Keratinocyte (primary cell): ENCODE data around the gene TCHP.

Experiments used
- EZH2 ChIP-seq: IDR thresholded peaks from one replicate; pipeline ENCODE4 v1.6.1; 2012; ENCODE audit warnings: inconsistent platforms, mild to moderate bottlenecking, low read length, moderate library complexity
- TF ChIP-seq, protein P1 (sequence below), 3 experiments: IDR thresholded peaks in 1 of 3; conservative IDR thresholded peaks in 1 of 3; optimal IDR thresholded peaks in 1 of 3; 2 replicates in 2 of 3; 3 replicates in 1 of 3; pipeline versions ENCODE3 to v1.5.1; 2011; ENCODE audit warnings: low read length in 3 of 3, mild to moderate bottlenecking in 3 of 3, moderate library complexity in 2 of 3, control low read depth in 1 of 3, inconsistent platforms in 1 of 3; ENCODE audit not compliant: insufficient read depth in 2 of 3; ENCODE audit errors: extremely low read depth in 1 of 3

DNA sequence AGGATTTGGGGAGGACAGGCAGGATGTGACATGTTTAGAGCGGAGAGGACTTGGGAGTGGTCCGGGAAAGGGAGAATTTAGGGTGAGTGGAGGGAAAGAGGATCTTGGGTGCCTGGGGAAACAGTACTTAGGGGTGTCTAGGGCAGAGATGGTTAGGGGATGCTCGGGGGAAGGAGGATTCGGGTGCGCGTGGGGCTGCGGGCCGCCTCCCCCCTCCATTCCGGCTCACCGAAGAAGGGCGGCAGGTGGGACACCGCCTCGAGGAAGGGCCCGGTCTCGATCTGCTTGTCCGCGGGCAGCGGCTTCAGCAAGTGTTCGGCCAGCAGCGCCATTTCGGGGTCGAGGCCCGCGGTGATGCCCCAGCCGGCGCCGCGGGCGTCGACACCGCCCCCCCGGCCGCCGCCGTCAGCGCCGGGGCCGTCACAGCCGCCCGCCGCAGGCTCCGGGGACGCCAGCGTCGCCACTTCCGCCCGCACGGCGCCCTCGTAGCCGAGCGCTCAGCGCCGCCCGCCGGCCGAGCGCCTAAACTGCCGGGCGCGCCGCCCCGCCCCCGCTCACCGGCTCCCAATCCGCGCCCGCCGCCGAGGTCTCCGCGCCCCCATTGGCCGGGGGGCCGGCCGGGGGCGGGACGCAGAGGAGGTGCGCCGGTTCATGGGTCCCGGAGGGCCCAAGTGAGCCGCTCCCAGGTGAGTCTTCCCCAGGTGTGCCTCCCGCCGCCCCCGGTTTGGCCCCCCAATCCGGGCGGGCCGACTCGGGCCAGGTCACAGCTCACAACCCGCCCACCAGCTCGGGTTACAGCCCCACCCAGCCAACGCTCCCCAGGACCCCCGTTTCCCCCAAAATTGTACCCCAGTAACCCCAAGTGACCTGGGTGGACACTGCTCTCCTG lies 19.8 kb upstream of the TCHP start, which contains the start of gene GLTP:
- TF ChIP-seq, protein P1, sequence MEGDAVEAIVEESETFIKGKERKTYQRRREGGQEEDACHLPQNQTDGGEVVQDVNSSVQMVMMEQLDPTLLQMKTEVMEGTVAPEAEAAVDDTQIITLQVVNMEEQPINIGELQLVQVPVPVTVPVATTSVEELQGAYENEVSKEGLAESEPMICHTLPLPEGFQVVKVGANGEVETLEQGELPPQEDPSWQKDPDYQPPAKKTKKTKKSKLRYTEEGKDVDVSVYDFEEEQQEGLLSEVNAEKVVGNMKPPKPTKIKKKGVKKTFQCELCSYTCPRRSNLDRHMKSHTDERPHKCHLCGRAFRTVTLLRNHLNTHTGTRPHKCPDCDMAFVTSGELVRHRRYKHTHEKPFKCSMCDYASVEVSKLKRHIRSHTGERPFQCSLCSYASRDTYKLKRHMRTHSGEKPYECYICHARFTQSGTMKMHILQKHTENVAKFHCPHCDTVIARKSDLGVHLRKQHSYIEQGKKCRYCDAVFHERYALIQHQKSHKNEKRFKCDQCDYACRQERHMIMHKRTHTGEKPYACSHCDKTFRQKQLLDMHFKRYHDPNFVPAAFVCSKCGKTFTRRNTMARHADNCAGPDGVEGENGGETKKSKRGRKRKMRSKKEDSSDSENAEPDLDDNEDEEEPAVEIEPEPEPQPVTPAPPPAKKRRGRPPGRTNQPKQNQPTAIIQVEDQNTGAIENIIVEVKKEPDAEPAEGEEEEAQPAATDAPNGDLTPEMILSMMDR (optimal IDR thresholded peaks at IDR 0.05 in 1 of 3, IDR thresholded peaks at IDR 0.05 in 1 of 3, conservative IDR thresholded peaks at IDR 0.05 in 1 of 3; ENCODE audit: extremely low read depth in 1 of 3, insufficient read depth in 2 of 3, low read length in 3 of 3) = peak in 1 of 3 experiments; percentile 79
- no peak for TF ChIP-seq EZH2
